Lower lobe of right lung (tissue), 2 donors: ENCODE data around the gene ATP5MK. TPM values are rescaled to one million over a fixed set of nuclear protein-coding genes. Genes with fewer than 3 reads are reported as not detected.
A peak's percentile ranks its signal among the peaks of the same experiment; 100 is the strongest.
"Not testable (repeated sequence)": the region's sequence is repeated elsewhere in the genome, so short reads cannot be mapped to it uniquely, and the experiment has no call there.

Experiments
- ATAC-seq, 2 donors: fragments of 200-7000 bp; cut with Tn5 transposase; one replicate each; pipeline ENCODE4 v1.9.1; 2020 to 2022; ENCODE audit warnings: mild to moderate bottlenecking in 2 of 2, moderate library complexity in 2 of 2
- DNase-seq: peaks from one replicate; pipeline ENCODE4 v3.0.0-alpha.2; 2020
- H3K27ac ChIP-seq: fragments of 200-600 bp; one replicate; pipeline ENCODE4 v1.8.0; 2022
- H3K27me3 ChIP-seq: fragments of 200-600 bp; one replicate; pipeline ENCODE4 v1.8.0; 2022; ENCODE audit warnings: low read depth
- H3K36me3 ChIP-seq: fragments of 200-600 bp; one replicate; pipeline ENCODE4 v1.8.0; 2022; ENCODE audit warnings: mild to moderate bottlenecking
- H3K4me1 ChIP-seq: fragments of 200-600 bp; one replicate; pipeline ENCODE4 v1.8.0; 2022
- H3K4me3 ChIP-seq: fragments of 200-600 bp; one replicate; pipeline ENCODE4 v1.8.0; 2022; ENCODE audit warnings: mild to moderate bottlenecking
- H3K9me3 ChIP-seq: fragments of 200-600 bp; one replicate; pipeline ENCODE4 v1.8.0; 2022
- CTCF ChIP-seq: fragments of 200-600 bp; IDR thresholded peaks from one replicate; pipeline ENCODE4 v1.8.0; 2022; ENCODE audit warnings: antibody characterized with exemption, mild to moderate bottlenecking
- intact Hi-C: fragments of 100-400 bp; cut with DNase I; formaldehyde crosslinking; loops from one replicate; pipeline ENCODE4 v1.11.0; 2022
- total RNA-seq: library from RNA; stranded (reverse); fragmentation: NEBNext Ultra II Directional; extraction: Animal tissue kit (Norgen Biotek cat#: 25700); gene quantifications from one replicate; pipeline ENCODE4 v1.2.1, GENCODE V29; 2021
- donor health status: DM: no; HTN: yes; CAD: no; lungs with severe emphysema.

The ATP5MK gene
- total RNA-seq, 1 donor from 2014 or later, result 221 TPM

GRCh38 chr10:103367782-103368518 lies 28.3 kb downstream of the ATP5MK start, which contains the start of gene TAF5:
TAF5 (plus strand) TSS chr10:103367976; CDS start chr10:103367990, 14 bp downstream.
- TF ChIP-seq CTCF, result no peak
- ATAC-seq (peak; percentile 93 to 97), DNase-seq (peak; percentile 93)
- Histone ChIP-seq H3K9me3 (no peaks in the 10 kb centered on the region), H3K36me3 (peaks cover under 1% of the 10 kb centered on the region), H3K27me3 (no peaks in the 10 kb centered on the region), H3K4me1 (peaks cover 22% of the 10 kb centered on the region), H3K27ac (peak within 1 kb of the TSS; percentile 88), H3K4me3 (peak within 1 kb of the TSS; percentile 100)
- intact Hi-C loops, result no loop called here

GRCh38 chr10:103367379-103367781 lies 28.9 kb downstream of the ATP5MK start:
- peak overlapping the region; percentile 100 for H3K4me3 ChIP-seq
- TF ChIP-seq CTCF, result no peak
- no peaks in the 10 kb centered on the region for H3K9me3 ChIP-seq
- ATAC-seq (no peak), DNase-seq (no peak)
- peaks cover 22% of the 10 kb centered on the region for H3K4me1 ChIP-seq
- H3K36me3 ChIP-seq, result no peaks in the 10 kb centered on the region
- H3K27ac ChIP-seq, result peak overlapping the region; percentile 88
- no peaks in the 10 kb centered on the region for H3K27me3 ChIP-seq
- intact Hi-C loops, result no loop called here

GRCh38 chr10:103360791-103361190 lies 35.5 kb downstream of the ATP5MK start:
- H3K9me3 ChIP-seq, intact Hi-C loops, H3K27me3 ChIP-seq, H3K4me3 ChIP-seq, DNase-seq, H3K27ac ChIP-seq, H3K36me3 ChIP-seq, H3K4me1 ChIP-seq, ATAC-seq: not testable (repeated sequence)

GRCh38 chr10:103359493-103359892 lies 36.8 kb downstream of the ATP5MK start:
- ATAC-seq, H3K9me3 ChIP-seq, H3K4me1 ChIP-seq, H3K27ac ChIP-seq, H3K27me3 ChIP-seq, intact Hi-C loops, H3K36me3 ChIP-seq, H3K4me3 ChIP-seq, DNase-seq: not testable (repeated sequence)

GRCh38 chr10:103355906-103356599 lies 40.2 kb downstream of the ATP5MK start:
- Histone ChIP-seq H3K27me3 (no peaks in the 10 kb centered on the region), H3K4me1 (peaks cover 6% of the 10 kb centered on the region), H3K27ac (no peak overlapping the region), H3K9me3 (no peaks in the 10 kb centered on the region), H3K36me3 (no peaks in the 10 kb centered on the region), H3K4me3 (no peak overlapping the region)
- TF ChIP-seq CTCF, result no peak
- ATAC-seq (no peak), DNase-seq (no peak)
- intact Hi-C loops, result no loop called here

GRCh38 chr10:103354567-103354966 lies 41.7 kb downstream of the ATP5MK start:
- ATAC-seq, H3K9me3 ChIP-seq, H3K27ac ChIP-seq, H3K36me3 ChIP-seq, H3K27me3 ChIP-seq, intact Hi-C loops, H3K4me3 ChIP-seq, DNase-seq: not testable (repeated sequence)
- peaks cover 14% of the 10 kb centered on the region for H3K4me1 ChIP-seq

- DNase-seq, result no peak
- peaks cover 4% of the 10 kb centered on the region for H3K36me3 ChIP-seq
- no peaks in the 10 kb centered on the region for H3K27me3 ChIP-seq
- peaks cover 14% of the 10 kb centered on the region for H3K4me1 ChIP-seq
- H3K9me3 ChIP-seq, result no peaks in the 10 kb centered on the region
- no peak for ATAC-seq
- intact Hi-C loops, result no loop called here
- TF ChIP-seq CTCF, result no peak
- no peak overlapping the region for H3K4me3 ChIP-seq
- no peak overlapping the region for H3K27ac ChIP-seq
Measured at GRCh38 chr10:103353281-103353680, 43.0 kb downstream of the ATP5MK start.
